ENCODE data around the gene ADGRB3.

Gene ADGRB3

GRCh38 chr6:68635412-68635705, 277 bp downstream of the ADGRB3 start:
- TF ChIP-seq Cebpa-rat (IDR thresholded peaks at IDR 0.05): no peak
- H3K27ac ChIP-seq: no peak overlapping the region
- H3K4me1 ChIP-seq: peaks cover 12% of the 10 kb centered on the region; the same call in 1 of the 2 replicates
- 0 out of 2 replicates have a peak, but pooled peaks cover 5% of the 10 kb centered on the region for H4K20me1 ChIP-seq
- H3K27me3 ChIP-seq: peaks cover 48% of the 10 kb centered on the region
- H3K4me2 ChIP-seq: peak overlapping the region; percentile 88
- no peaks in the 10 kb centered on the region for H3K9me3 ChIP-seq
- H3K36me3 ChIP-seq: no peaks in the 10 kb centered on the region
- peak overlapping the region; percentile 72 for H3K4me3 ChIP-seq
- H3K9ac ChIP-seq: peak overlapping the region; percentile 62

GRCh38 chr6:68635706-68636513, 828 bp downstream of the ADGRB3 start:
- TF ChIP-seq Cebpa-rat (IDR thresholded peaks at IDR 0.05): no peak
- Histone ChIP-seq H3K36me3 (no peaks in the 10 kb centered on the region), H3K4me2 (peak overlapping the region; percentile 88), H3K4me3 (peak overlapping the region; percentile 72), H3K27ac (no peak overlapping the region), H4K20me1 (0 out of 2 replicates have a peak, but pooled peaks cover 5% of the 10 kb centered on the region), H3K9me3 (no peaks in the 10 kb centered on the region), H3K27me3 (peaks cover 48% of the 10 kb centered on the region), H3K9ac (peak overlapping the region; percentile 62), H3K4me1 (peaks cover 14% of the 10 kb centered on the region; the same call in 1 of the 2 replicates)

GRCh38 chr6:68636666-68637065, 1.6 kb downstream of the ADGRB3 start:
- no peaks in the 10 kb centered on the region for H3K9me3 ChIP-seq
- H3K36me3 ChIP-seq: no peaks in the 10 kb centered on the region
- no peak overlapping the region for H3K9ac ChIP-seq
- H3K27ac ChIP-seq: no peak overlapping the region
- peaks cover 48% of the 10 kb centered on the region for H3K27me3 ChIP-seq
- TF ChIP-seq Cebpa-rat (IDR thresholded peaks at IDR 0.05): no peak
- H4K20me1 ChIP-seq: 0 out of 2 replicates have a peak, but pooled peaks cover 5% of the 10 kb centered on the region
- H3K4me1 ChIP-seq: peaks cover 14% of the 10 kb centered on the region; the same call in 1 of the 2 replicates
- no peak overlapping the region for H3K4me3 ChIP-seq
- H3K4me2 ChIP-seq: peak overlapping the region; percentile 88

DNA sequence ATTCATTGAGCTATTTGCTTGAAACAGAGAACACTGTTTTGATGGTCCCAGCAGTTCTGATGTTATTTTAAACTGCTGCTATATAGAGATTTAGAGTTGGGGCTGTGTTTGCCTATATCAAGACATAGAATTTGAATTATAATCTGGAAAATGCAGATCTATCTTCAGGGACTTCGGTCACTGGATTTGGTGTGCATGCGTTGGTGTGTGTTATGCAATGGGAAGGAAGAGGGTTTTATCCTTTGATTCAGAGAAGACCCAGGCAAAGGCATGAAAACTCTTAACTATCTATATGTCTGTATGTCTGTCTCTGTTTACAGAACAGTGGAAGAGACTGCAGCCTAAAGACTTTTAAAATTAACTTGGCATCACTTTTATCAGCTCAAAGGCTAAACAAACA, 2.0 kb downstream of the ADGRB3 start:
- no peaks in the 10 kb centered on the region for H3K9me3 ChIP-seq
- H3K27me3 ChIP-seq: peaks cover 48% of the 10 kb centered on the region
- no peak overlapping the region for H3K4me2 ChIP-seq
- peaks cover 14% of the 10 kb centered on the region; the same call in 1 of the 2 replicates for H3K4me1 ChIP-seq
- TF ChIP-seq Cebpa-rat (IDR thresholded peaks at IDR 0.05): no peak
- no peak overlapping the region for H3K9ac ChIP-seq
- no peak overlapping the region for H3K4me3 ChIP-seq
- H3K36me3 ChIP-seq: no peaks in the 10 kb centered on the region
- H3K27ac ChIP-seq: no peak overlapping the region
- H4K20me1 ChIP-seq: 0 out of 2 replicates have a peak, but pooled peaks cover 5% of the 10 kb centered on the region

GRCh38 chr6:68637782-68638181, 2.7 kb downstream of the ADGRB3 start:
- Histone ChIP-seq H3K4me1 (peaks cover 14% of the 10 kb centered on the region; the same call in 1 of the 2 replicates), H3K27me3 (peaks cover 45% of the 10 kb centered on the region), H3K27ac (no peak overlapping the region), H4K20me1 (0 out of 2 replicates have a peak, but pooled peaks cover 2% of the 10 kb centered on the region), H3K9ac (no peak overlapping the region), H3K4me2 (no peak overlapping the region), H3K4me3 (no peak overlapping the region), H3K36me3 (no peaks in the 10 kb centered on the region), H3K9me3 (no peaks in the 10 kb centered on the region)
- no peak for TF ChIP-seq Cebpa-rat (IDR thresholded peaks at IDR 0.05)

DNA sequence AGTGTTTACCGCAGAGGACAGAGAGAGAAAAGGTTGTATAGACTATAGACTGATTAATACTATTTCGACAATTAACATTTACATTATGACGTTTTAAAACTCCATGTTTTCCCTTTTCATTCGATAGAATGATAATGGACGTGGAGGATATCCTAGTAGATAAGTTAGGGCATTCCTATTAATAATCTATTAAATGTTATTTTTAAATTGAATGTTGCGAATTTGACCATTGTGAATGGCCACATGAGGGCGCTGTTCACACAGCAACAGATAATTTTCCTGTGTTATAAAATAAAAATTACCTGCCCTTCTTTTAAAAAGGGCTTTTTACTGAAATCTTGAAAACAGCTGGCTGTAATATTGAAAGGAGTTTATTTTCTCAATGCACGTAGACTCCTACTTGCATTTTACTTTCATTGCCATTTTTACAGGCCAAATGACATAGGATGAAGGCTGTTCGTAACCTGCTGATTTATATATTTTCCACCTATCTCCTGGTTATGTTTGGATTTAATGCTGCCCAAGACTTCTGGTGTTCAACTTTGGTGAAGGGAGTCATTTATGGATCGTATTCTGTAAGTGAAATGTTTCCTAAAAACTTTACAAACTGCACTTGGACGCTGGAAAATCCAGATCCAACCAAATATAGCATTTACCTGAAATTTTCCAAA, 3.3 kb downstream of the ADGRB3 start:
- Histone ChIP-seq H3K9me3 (no peaks in the 10 kb centered on the region), H3K9ac (no peak overlapping the region), H3K27ac (no peak overlapping the region), H3K4me3 (no peak overlapping the region), H3K27me3 (peaks cover 40% of the 10 kb centered on the region), H3K4me1 (peaks cover 14% of the 10 kb centered on the region; the same call in 1 of the 2 replicates), H3K4me2 (no peak overlapping the region), H4K20me1 (no peaks in the 10 kb centered on the region), H3K36me3 (no peaks in the 10 kb centered on the region)
- no peak for TF ChIP-seq Cebpa-rat (IDR thresholded peaks at IDR 0.05)

GRCh38 chr6:68639211-68639610, 4.1 kb downstream of the ADGRB3 start:
- Histone ChIP-seq H3K27ac (no peak overlapping the region), H4K20me1 (no peaks in the 10 kb centered on the region), H3K36me3 (no peaks in the 10 kb centered on the region), H3K4me1 (peaks cover 8% of the 10 kb centered on the region; the same call in 1 of the 2 replicates), H3K9ac (no peak overlapping the region), H3K27me3 (peaks cover 31% of the 10 kb centered on the region), H3K4me2 (no peak overlapping the region), H3K9me3 (no peaks in the 10 kb centered on the region), H3K4me3 (no peak overlapping the region)
- TF ChIP-seq Cebpa-rat (IDR thresholded peaks at IDR 0.05): no peak

GRCh38 chr6:68639826-68640490, 4.9 kb downstream of the ADGRB3 start:
- no peaks in the 10 kb centered on the region for H4K20me1 ChIP-seq
- no peaks in the 10 kb centered on the region for H3K36me3 ChIP-seq
- no peak overlapping the region for H3K9ac ChIP-seq
- no peak for TF ChIP-seq Cebpa-rat (IDR thresholded peaks at IDR 0.05)
- no peaks in the 10 kb centered on the region for H3K9me3 ChIP-seq
- H3K4me1 ChIP-seq: peaks cover 8% of the 10 kb centered on the region; the same call in 1 of the 2 replicates
- peak overlapping the region; percentile 35; the same call in 1 of the 2 replicates for H3K4me2 ChIP-seq
- H3K27ac ChIP-seq: no peak overlapping the region
- H3K27me3 ChIP-seq: peaks cover 25% of the 10 kb centered on the region
- H3K4me3 ChIP-seq: no peak overlapping the region

DNA sequence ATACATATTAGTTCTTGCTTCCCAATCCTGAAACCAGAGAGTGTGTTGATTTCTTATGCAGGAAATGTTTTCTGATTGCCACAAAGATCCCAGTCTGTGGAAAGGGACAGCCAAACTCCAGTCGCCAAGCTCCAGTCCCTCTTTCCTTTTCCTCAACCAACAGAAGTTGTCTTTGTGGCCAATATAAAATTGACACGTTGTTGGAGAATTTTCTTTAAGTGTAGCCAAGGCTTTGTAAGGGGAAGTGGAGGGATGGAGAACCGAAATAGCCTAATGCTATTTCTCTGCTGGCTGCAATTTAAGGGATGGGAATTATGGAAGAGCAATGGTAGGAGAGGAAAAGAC, 5.4 kb downstream of the ADGRB3 start:
- TF ChIP-seq Cebpa-rat (IDR thresholded peaks at IDR 0.05): no peak
- Histone ChIP-seq H3K4me2 (peak overlapping the region; percentile 35; the same call in 1 of the 2 replicates), H3K27me3 (peaks cover 20% of the 10 kb centered on the region), H4K20me1 (no peaks in the 10 kb centered on the region), H3K9ac (no peak overlapping the region), H3K36me3 (no peaks in the 10 kb centered on the region), H3K4me3 (no peak overlapping the region), H3K9me3 (no peaks in the 10 kb centered on the region), H3K4me1 (peaks cover 8% of the 10 kb centered on the region; the same call in 1 of the 2 replicates), H3K27ac (no peak overlapping the region)

Data from BLaER1 (cell line).